Transverse colon (tissue), 4 donors: ENCODE measurements around the gene H6PD. TPM values are rescaled to one million over a fixed set of nuclear protein-coding genes. Genes with fewer than 3 reads are reported as not detected.

Experiments used
- DNase-seq: peaks from one replicate; pipeline ENCODE4 v3.0.0-alpha.2; 2019
- H3K27ac ChIP-seq, 4 donors: fragments of 200-600 bp; sonication (generic); 2 replicates each; pipeline ENCODE4 v1.5.1; 2016 to 2018; ENCODE audit warnings: inconsistent platforms in 4 of 4
- H3K27me3 ChIP-seq: fragments of 200-600 bp; sonication (generic); 2 replicates; pipeline ENCODE4 v1.5.1; 2017; ENCODE audit warnings: inconsistent platforms
- H3K36me3 ChIP-seq, 4 donors: fragments of 200-600 bp; sonication (generic); 2 replicates each; pipeline ENCODE4 v1.5.1; 2017 to 2019; ENCODE audit warnings: inconsistent platforms in 4 of 4
- H3K4me1 ChIP-seq, 4 donors: fragments of 200-600 bp; sonication (generic); 2 replicates each; pipeline ENCODE4 v1.5.1; 2017 to 2020; ENCODE audit warnings: inconsistent platforms in 4 of 4
- H3K4me3 ChIP-seq, 4 donors: fragments of 200-600 bp; sonication (generic); 1 replicate in 1 of 4; 2 replicates in 3 of 4; pipeline versions ENCODE4 v1.5.1 to v1.6.1; 2017 to 2019; ENCODE audit warnings: inconsistent platforms in 4 of 4
- H3K9me3 ChIP-seq, 2 donors: fragments of 200-600 bp; sonication (generic); 2 replicates each; pipeline ENCODE4 v1.5.1; 2017 to 2019; ENCODE audit warnings: inconsistent platforms in 2 of 2
- EP300 ChIP-seq: sonication (generic); formaldehyde crosslinking; IDR thresholded peaks from one replicate; pipeline ENCODE4 v1.6.1; 2017; ENCODE audit warnings: antibody characterized with exemption, low read depth
- POLR2A ChIP-seq: fragments of 450-650 bp; IDR thresholded peaks from one replicate; pipeline ENCODE4 v1.6.1; 2016; ENCODE audit warnings: antibody characterized with exemption, mild to moderate bottlenecking, moderate library complexity
- POLR2AphosphoS5 ChIP-seq, 3 donors: sonication (generic); formaldehyde crosslinking; IDR thresholded peaks; one replicate each; pipeline ENCODE4 v1.6.1; 2016; ENCODE audit warnings: antibody characterized with exemption in 3 of 3
- WGBS, 2 donors: methylation state at CpG; one replicate each; pipeline ENCODE4 v1.1.5; 2018; ENCODE audit warnings: low coverage in 1 of 2; 5-methylcytosine and 5-hydroxymethylcytosine counted together
- in situ Hi-C, 4 donors: fragments of 200-750 bp; cut with MboI; loops; one replicate each; pipeline versions ENCODE4 v1.15.0 to v1.15.1; 2017; ENCODE audit warnings: low sequenced_read_pairs in 3 of 4, low pct_ligation_motif_present in 1 of 4, low pct_unique_long_range_greater_than_20kb in 1 of 4
- intact Hi-C: fragments of 100-400 bp; cut with DNase I; formaldehyde crosslinking; loops from one replicate; pipeline ENCODE4 v1.15.1; 2023; ENCODE audit warnings: low total_unique reads
- total RNA-seq, 4 donors: library from RNA; depleted of rRNA; stranded (reverse); fragments of >200 nt; gene quantifications; one replicate each; pipeline ENCODE4 v1.1.0, GENCODE V29; 2016
- TF ChIP-seq, protein P1 (sequence below), 5 experiments: fragments of 200-600 bp in 3 of 5; fragments of 450-650 bp in 2 of 5; sonication (generic) in 3 of 5; IDR thresholded peaks; 1 replicate in 2 of 5; 2 replicates in 3 of 5; pipeline ENCODE4 v1.5.1; 2016 to 2017; ENCODE audit warnings: antibody characterized with exemption in 5 of 5, inconsistent platforms in 3 of 5, mild to moderate bottlenecking in 2 of 5, moderate library complexity in 1 of 5

Gene H6PD
- total RNA-seq, 4 donors from 2014 or later = 24.1 to 49.4 (median 26.7) TPM

DNA sequence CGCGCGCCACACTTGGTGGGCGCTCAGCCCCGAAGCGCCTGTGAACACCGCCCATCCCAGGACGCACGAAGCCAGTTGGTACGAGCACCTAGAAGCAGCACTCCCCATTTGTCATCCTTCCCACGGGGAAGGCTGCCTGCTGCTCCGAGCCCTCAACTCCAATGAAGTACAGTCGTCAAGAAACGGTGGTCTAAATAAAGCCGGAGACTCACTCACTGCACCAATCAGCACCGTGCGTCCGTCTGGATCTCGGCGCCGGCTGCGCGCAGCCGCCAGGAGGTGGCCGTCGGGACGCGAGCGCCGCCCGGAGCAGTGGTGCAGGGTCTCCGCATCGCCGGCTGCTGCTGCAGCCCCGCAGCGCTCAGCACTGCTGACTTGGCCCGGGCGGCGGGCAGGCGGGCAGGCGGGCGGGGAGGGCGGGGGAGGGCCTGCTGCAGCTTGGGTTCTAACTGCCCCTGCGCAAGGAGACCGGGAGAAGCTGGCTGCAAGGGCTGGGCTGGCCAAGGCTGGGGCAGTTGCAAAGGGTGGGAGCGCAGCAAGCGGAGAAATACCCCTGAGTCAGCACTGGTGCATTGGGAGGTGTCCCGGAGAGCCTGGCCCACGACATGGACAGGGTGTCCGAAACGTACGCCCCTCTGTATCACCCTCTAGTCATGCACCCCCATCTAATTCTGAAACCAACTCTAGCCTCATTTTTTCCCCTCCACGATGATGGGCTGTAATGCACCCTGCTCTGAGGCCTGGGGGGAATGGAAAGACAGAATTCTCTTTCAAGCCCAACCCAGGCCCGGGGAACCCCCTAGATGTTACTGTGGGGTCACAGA, 35.8 kb upstream of the H6PD start:
- no peak for DNase-seq
- H3K4me1 ChIP-seq = peaks cover 0 to 34% (median 19%) of the 10 kb centered on the region in 4 donors
- in situ Hi-C loops (loop anchor here in 2 of 4 donors (5.0 to 10.0 kb wide), 2 partner anchors 54 to 86 kb away; no protein-coding TSS in a partner anchor), intact Hi-C loops (loop anchor here (5.0 kb wide), 1 partner anchor 86 kb away; no protein-coding TSS in a partner anchor)
- no peaks in the 10 kb centered on the region for H3K9me3 ChIP-seq
- 24% methylated on average over 39 of the region's 54 CpGs; no CpG with 5 or more reads in 1 of the 2 donors for whole genome bisulfite sequencing, 2 donors
- TF ChIP-seq, protein P1, sequence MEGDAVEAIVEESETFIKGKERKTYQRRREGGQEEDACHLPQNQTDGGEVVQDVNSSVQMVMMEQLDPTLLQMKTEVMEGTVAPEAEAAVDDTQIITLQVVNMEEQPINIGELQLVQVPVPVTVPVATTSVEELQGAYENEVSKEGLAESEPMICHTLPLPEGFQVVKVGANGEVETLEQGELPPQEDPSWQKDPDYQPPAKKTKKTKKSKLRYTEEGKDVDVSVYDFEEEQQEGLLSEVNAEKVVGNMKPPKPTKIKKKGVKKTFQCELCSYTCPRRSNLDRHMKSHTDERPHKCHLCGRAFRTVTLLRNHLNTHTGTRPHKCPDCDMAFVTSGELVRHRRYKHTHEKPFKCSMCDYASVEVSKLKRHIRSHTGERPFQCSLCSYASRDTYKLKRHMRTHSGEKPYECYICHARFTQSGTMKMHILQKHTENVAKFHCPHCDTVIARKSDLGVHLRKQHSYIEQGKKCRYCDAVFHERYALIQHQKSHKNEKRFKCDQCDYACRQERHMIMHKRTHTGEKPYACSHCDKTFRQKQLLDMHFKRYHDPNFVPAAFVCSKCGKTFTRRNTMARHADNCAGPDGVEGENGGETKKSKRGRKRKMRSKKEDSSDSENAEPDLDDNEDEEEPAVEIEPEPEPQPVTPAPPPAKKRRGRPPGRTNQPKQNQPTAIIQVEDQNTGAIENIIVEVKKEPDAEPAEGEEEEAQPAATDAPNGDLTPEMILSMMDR (IDR thresholded peaks at IDR 0.05) = no peak
- TF ChIP-seq POLR2AphosphoS5 (IDR thresholded peaks at IDR 0.05) = no peak
- no peak for TF ChIP-seq POLR2A
- TF ChIP-seq EP300 = no peak
- no peaks in the 10 kb centered on the region for H3K36me3 ChIP-seq
- H3K4me3 ChIP-seq = peak overlapping the region in 1 of 4 donors; percentile 6
- peaks cover 74% of the 10 kb centered on the region for H3K27me3 ChIP-seq
- H3K27ac ChIP-seq = no peak overlapping the region

GRCh38 chr1:9200441-9200840, 34.1 kb upstream of the H6PD start:
- H3K4me3 ChIP-seq = no peak overlapping the region
- whole genome bisulfite sequencing, 2 donors = 56% methylated on average over 7 of the region's 7 CpGs; no CpG with 5 or more reads in 1 of the 2 donors
- H3K9me3 ChIP-seq = no peaks in the 10 kb centered on the region
- H3K36me3 ChIP-seq = no peaks in the 10 kb centered on the region
- no peak overlapping the region for H3K27ac ChIP-seq
- intact Hi-C loops = no loop called here
- H3K27me3 ChIP-seq = peaks cover 89% of the 10 kb centered on the region
- no peak for DNase-seq
- TF ChIP-seq POLR2A (no peak), EP300 (no peak), POLR2AphosphoS5 (IDR thresholded peaks at IDR 0.05) (no peak)
- TF ChIP-seq, protein P1 (IDR thresholded peaks at IDR 0.05) = no peak
- in situ Hi-C loops = no loop called here
- H3K4me1 ChIP-seq = peaks cover 0 to 34% (median 19%) of the 10 kb centered on the region in 4 donors

DNA sequence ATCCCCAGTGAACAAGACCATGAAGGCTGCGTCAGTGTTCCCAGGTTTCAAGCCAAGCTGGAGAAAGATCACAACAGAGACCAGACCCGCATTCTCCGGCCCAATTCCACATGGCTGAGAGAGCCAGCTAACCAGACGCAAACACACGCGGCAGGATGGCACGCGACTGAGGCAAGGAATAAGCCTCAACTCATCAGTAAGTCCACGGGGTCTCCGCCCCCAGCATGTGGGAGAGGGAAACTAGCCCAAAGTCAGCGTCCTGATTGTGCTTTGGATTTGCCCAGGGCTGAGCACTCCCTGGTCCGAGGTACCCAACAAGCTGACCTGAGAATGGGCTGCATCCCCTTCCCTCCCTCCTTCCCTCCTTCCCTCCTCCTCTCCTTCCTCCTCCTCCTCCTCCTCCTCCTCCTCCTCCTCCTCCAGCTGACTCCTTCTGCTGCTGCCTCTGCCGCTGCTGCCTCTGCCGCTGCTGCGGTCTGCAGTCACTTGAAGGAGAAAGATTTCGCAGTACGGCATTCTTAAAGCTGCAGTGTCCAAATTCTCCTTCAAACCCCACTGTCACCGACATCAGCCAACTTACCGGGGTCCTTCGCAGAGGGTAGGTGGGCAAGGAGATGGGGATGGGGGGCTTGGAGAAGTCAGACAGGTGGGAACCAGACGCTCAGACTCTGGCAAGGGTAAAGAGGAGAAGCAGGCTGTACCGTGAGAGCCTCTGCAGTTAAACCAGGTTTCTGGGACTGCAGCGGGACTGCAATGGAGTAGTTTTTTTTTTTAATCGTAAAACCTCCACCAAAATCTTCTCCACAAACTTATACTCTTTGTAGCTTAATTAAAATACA, 33.0 kb upstream of the H6PD start:
- Histone ChIP-seq H3K27ac (peak overlapping the region in 1 of 4 donors; percentile 33), H3K9me3 (no peaks in the 10 kb centered on the region), H3K27me3 (peaks cover 95% of the 10 kb centered on the region), H3K4me3 (peak overlapping the region in 3 of 4 donors; percentile 7 to 38 (median 21)), H3K4me1 (peaks cover 0 to 26% (median 14%) of the 10 kb centered on the region in 4 donors), H3K36me3 (no peaks in the 10 kb centered on the region)
- TF ChIP-seq EP300 (no peak), POLR2A (no peak), POLR2AphosphoS5 (IDR thresholded peaks at IDR 0.05) (no peak)
- DNase-seq = peak; percentile 18
- in situ Hi-C loops = no loop called here
- intact Hi-C loops = no loop called here
- WGBS, 2 donors = 0 to 2% methylated on average over 2 to 24 of the region's 24 CpGs

- 8 to 9% methylated on average over 4 to 14 of the region's 15 CpGs for WGBS, 2 donors
- peaks cover 94% of the 10 kb centered on the region for H3K27me3 ChIP-seq
- H3K4me1 ChIP-seq = peaks cover 0 to 23% (median 13%) of the 10 kb centered on the region in 4 donors
- no peak for DNase-seq
- H3K4me3 ChIP-seq = peak overlapping the region in 1 of 4 donors; percentile 38
- TF ChIP-seq, protein P1 (IDR thresholded peaks at IDR 0.05) = no peak
- TF ChIP-seq POLR2A (no peak), POLR2AphosphoS5 (IDR thresholded peaks at IDR 0.05) (no peak), EP300 (no peak)
- H3K27ac ChIP-seq = no peak overlapping the region
- in situ Hi-C loops (no loop called here), intact Hi-C loops (no loop called here)
- H3K9me3 ChIP-seq = no peaks in the 10 kb centered on the region
- no peaks in the 10 kb centered on the region for H3K36me3 ChIP-seq
Observed at GRCh38 chr1:9202240-9202870, 32.2 kb upstream of the H6PD start.
